CD4-positive, alpha-beta T cell treated with Interleukin-17A for 4 hours (primary cell): Measurements from ENCODE around the gene ARHGAP21.
A peak's percentile ranks its signal among the peaks of the same experiment; 100 is the strongest.
"Not testable (repeated sequence)": the region's sequence is repeated elsewhere in the genome, so short reads cannot be mapped to it uniquely, and the experiment has no call there.

Experiments used
- DNase-seq: peaks from one replicate; pipeline ENCODE4 v3.0.0-alpha.2; 2020; ENCODE audit warnings: mixed read lengths

ARHGAP21 gene

GRCh38 chr10:24723788-24724380 is at the start of gene ARHGAP21:
ARHGAP21 (minus strand) TSS chr10:24723887; CDS start chr10:24721899, 1,988 bp downstream.
- DNase-seq = peak; percentile 49

DNA sequence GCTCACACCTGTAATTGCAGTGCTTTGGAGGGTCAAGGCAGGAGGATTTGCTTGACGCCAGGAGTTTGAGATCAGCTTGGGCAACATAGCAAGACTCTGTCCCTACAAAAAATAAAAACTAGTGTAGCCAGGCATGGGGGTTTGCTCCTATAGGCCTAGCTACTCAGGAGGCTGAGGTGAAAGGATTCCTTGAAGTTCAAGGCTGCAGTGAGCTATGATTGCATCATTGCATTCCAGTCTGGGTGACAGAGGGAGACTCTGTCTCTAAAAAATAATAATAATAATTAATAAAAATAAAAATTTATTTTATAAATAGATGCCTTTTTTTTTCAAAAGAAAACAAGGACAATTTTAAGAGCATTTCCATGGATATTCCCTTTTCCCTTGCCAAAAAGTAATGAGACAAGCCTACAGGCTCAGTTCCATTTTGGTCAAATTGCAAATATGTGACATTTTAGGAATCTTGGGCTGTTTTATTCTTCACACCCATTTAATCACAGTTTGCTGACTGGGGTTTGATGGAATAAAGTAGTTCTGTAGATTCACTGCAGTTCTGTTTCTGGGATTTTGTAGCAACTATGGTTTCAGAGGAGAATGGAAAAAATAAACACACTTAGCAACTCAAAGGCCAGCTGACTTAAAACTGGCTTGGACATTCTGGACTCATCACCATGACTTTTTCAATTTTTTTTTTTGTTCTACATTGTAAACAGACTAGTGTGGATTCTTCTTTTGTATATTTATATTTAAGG is 48.4 kb upstream of the ARHGAP21 start:
- DNase-seq = no peak

DNA sequence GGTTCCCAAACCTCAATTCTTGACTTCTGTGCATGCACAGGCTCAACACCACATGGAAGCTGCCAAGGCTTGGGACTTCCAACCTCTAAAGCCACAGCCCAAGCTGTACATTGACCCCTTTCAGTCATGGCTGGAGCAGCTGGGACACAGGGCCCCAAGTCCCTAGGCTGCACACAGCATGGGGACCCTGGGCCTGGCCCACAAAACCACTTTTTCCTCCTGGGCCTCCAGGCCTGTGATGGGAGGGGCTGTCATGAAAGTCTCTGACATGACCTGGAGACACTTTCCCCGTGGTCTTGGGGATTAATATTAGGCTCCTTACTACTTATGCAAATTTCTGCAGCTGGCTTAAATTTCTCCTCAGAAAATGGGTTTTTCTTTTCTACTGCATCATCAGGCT is 41.3 kb upstream of the ARHGAP21 start:
- DNase-seq = not testable (repeated sequence)

DNA sequence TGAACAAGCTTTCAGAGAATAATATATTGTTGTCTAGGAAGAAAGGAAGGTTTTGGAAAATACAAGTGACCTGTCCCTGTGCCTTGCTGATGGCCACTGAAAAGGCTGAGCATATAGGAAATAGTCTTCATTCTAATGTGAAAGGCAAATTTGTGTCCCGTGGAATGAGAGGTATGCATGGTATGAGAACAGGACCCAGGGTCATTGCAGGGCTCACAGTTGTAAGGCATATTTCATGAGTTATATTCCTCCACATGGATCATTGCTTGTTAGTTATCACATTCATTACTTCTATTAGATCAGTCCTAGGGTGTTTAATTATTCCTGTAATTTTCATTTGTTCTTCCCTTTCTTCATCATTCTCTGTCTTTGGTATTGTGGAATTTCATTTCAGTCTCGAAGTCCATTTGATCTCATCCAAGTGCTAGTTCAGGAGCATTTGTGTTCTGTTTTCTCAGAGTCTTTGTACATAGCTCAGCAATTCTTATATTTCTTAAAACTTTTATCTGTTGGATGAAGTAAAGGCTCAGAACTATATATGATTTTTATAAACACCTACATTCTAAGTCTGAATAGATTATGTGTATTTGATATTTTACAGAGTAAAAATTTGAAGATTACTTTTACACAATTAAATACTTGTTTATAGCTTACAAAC is 39.4 kb upstream of the ARHGAP21 start:
- DNase-seq = no peak

DNA sequence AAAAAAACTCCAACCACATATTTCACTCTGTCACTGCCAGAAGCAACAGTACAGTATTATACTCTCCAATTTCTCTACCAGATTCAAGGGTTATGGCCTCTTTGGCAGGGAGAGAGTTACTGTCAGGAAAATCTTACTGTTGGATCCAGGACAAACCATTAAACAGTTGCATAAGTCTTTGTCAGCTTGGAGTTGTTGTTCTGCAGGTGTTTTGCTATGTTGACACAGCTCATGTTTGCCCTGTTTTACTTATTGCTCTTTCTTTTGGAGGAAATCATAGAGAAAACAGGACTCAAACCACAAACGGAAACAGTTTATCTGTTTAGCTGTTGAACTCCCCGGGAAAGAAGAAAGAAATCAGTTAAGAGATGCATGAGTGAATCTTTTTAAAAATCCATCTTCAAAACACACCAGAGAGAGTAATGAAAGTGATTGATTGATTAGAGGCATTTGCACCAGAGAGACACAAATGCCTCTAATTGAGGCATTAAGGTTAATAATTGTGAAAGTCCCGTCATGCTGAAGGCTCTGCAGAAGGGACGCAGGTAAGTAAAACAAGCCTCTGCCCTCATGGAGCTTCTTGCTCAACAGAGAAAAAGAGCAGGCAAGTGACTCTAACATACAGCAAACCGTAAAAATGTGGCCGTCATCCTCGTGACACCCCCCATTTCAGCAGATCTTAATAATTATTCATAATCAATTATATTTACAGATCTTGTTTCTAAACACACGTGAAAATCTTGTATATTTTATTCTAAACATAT is 38.7 kb upstream of the ARHGAP21 start:
- no peak for DNase-seq

DNA sequence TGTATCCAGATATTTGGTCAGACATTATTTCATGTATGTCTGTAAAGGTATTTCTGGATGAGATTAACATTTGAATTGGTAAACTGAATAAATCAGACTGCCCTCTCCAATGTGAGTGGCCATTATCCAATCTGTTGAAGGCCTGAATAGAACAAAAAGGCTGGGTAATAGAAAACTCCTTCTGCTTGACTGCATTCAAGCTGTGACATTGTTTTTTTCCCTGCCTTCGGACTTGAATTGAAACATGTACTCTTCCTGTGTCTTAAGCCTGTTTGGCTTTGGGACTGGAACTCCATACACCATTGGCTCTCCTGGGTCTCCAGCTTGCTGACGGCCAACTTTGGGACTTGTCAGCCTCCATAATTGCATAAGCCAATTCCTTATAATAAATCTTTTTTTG is 36.0 kb upstream of the ARHGAP21 start:
- DNase-seq = no peak

- DNase-seq = not testable (repeated sequence)
These were observed 34.6 kb upstream of the ARHGAP21 start for GRCh38 chr10:24758254-24758653.

DNA sequence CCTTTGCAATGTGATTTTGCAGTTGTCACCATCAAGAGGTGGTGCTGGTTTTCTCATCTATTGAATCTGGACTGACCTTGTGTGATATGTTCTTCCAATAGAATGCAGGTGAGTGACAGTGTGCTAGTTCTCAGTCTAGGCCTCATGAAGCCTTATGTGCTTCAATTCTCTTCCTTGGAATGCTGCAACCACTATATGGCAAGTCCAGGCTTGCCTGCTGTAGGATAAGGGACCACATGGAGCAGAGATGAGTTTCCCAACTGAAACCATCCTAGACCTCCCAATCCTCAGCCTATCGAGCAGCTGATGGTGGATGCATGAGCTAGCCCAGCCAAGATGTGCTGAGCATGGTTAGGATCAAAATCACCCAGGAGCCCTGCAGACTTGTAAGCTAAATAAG is 32.6 kb upstream of the ARHGAP21 start:
- DNase-seq = no peak

DNA sequence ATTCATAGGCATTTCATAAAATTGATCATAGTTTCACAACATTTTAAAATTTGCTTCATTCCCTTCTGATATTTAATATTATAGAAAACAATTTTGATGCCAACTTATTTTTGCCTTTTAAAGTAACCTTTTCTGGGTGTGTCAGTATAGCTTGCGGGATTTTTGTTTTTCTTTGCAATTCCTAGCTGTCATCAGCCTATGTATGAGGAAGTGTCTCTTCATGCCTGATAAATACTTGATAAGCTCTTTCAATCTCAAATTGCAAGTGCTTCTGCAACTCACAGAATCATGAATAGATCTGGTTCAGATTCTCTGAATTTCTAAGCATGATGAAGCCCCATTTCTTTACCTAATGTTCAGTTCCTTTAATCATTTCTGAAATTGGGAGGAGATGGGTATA is 28.0 kb upstream of the ARHGAP21 start:
- no peak for DNase-seq

GRCh38 chr10:24750695-24751094 is 27.0 kb upstream of the ARHGAP21 start:
- DNase-seq = no peak

DNA sequence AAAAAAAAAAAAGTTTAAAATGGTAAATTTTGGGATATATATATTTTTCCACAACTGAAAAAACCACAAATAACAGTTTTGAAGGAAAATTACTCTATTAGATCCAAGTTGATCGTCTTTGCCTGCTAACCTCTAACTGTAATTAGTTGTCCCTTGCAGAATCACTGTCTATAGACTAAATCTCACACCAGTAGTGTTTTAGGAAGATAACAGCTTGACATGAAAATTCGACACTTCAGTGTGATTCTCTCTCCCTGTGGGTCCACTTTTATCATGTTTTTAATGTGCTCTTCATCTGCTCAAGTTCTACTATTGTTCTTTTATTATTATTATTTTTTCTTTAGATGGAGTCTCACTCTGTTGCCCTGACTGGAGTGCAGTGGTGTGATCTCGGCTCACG is 24.5 kb upstream of the ARHGAP21 start:
- no peak for DNase-seq

DNA sequence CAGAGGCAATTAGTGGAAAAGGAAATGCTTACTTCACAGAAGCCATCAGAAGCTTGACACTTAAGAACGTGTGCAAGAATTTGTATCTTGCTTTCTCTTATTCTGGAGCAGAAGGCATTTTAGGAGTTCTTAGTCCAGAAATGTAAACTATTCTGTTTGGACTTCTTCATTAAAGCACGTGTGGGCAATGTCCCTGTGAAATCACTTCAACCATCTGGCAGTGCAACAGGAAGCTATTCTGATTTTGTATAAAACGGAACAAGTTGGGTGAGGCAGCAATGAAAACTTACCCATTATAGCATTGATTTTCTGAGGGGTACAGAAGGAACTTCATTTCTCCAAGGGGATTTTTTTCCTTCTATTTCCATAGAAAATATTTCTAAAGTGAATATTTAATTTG is 21.3 kb upstream of the ARHGAP21 start:
- DNase-seq = no peak

GRCh38 chr10:24740714-24741113 is 17.0 kb upstream of the ARHGAP21 start:
- no peak for DNase-seq

DNA sequence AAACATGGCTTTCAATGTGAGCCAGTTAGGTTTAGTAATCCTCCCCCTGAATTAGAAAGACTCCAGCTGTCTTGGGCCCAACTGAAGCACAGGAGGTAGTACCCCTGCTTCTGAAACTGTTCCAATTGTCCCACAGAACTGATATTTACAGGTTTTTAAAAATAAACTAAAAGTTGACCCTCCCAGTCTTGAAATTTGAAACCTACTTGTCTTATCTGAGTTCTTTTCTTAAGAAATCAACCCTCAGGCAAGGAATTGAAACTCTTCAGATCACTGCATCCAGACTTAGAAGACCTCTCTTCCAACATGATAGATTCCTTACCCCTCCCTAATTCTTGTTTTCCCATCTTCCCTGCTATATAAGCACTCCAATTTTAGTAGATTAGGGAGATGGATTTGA is 13.3 kb upstream of the ARHGAP21 start:
- DNase-seq = no peak

GRCh38 chr10:24731942-24732341 is 8.3 kb upstream of the ARHGAP21 start:
- DNase-seq = no peak

DNA sequence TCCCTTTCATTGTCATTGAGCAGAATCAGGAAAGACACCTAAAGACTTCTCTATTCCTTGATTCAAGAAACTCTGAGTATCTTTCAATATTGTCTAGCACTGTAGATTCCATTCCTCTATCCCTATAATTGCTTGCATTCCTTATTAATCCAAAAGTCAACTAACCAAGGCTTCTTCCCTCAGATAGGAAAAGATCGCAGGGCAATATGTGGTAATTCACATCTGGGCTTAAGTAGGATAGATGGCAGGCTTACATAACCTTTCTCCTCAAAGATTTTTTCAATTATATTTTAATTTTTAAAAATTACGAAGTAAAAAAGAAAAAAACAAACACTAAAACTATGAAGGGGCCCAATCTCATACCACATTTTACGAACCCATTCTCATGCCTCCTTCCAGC is 7.1 kb upstream of the ARHGAP21 start:
- DNase-seq = no peak

DNA sequence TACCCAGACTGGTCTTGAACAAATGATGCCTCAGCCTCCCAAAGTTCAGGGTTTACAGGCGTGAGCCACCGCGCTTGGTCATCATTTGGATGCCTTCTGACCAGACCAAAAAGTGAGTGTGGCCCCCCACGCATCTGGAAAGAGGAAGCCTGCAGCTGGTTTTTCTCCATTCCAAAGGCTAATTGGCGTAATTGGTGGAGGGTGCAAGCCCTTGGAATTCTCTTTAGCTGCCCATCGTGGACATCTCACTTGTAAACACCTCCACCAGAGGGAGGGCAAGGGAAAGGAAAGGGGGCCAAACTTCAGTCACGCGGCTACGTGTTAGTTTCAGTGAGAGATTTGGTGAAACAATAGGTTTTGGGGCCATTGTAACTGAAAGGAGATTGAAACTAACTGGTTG is 4.1 kb upstream of the ARHGAP21 start:
- peak; percentile 21 for DNase-seq

GRCh38 chr10:24726626-24727025 is 2.9 kb upstream of the ARHGAP21 start:
- no peak for DNase-seq

GRCh38 chr10:24726029-24726428 is 2.3 kb upstream of the ARHGAP21 start:
- DNase-seq = not testable (repeated sequence)

DNA sequence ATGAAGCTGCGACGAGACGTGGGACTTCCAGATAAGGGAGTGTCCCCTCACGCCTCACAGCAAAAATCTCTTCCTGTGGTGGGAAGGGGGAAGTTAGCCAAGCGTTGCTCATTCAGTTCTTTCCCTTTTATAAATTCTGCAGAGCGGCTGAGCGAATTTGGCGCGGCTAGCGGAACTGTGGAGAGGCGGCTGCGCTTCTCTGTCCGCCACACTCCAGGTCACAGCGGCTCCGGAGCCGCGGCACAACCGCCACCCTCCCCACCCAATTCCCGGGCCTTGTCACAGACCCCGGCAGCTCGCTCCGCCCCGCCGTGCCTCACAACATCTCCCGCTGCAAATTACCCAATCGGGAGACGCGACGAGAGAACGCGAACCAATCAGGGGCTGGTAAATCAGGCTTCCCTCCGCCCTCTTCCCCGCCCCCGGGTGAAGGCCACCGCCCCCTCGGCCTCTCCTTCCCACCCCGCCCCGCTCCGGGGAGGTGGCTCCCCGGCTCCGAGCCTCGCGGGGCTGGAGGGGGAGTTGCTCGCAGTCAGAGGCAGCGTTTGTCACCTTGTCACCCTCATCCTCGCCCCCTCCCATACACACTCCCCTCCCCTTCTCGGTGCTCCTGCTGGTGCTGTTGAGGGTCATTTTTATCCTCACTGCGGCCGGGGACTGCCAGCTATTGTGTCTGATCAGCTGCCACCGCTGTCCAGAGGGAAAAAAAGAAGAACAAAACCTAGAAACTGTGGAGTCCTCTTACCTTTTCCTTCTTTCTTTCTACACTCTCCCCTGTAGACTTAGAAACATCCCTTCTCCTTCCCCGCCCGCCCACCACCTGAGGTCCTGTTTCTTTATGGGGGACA is 918 bp upstream of the ARHGAP21 start:
- peak; percentile 98 for DNase-seq

DNA sequence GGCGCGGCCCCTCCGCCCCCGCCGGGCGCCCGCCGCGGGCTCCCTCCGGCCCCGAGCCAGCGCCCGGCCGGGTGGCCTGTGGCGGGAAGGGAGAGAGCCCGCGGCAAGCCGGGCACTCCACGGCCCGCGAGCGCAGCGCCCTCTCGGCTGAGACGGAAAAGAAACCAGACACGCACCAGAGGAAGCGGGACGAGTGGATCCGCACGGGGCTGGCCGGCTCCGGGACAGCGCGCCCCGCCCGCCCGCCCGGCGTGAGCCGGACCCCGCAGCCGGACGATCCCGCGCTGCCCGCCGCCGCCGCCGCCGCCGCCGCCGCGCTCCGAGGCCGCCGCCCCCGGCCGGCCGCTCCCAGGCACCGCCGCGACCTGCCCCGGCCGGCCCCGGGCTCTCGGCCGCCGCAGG is 300 bp downstream of the ARHGAP21 start:
- DNase-seq = peak; percentile 37

DNA sequence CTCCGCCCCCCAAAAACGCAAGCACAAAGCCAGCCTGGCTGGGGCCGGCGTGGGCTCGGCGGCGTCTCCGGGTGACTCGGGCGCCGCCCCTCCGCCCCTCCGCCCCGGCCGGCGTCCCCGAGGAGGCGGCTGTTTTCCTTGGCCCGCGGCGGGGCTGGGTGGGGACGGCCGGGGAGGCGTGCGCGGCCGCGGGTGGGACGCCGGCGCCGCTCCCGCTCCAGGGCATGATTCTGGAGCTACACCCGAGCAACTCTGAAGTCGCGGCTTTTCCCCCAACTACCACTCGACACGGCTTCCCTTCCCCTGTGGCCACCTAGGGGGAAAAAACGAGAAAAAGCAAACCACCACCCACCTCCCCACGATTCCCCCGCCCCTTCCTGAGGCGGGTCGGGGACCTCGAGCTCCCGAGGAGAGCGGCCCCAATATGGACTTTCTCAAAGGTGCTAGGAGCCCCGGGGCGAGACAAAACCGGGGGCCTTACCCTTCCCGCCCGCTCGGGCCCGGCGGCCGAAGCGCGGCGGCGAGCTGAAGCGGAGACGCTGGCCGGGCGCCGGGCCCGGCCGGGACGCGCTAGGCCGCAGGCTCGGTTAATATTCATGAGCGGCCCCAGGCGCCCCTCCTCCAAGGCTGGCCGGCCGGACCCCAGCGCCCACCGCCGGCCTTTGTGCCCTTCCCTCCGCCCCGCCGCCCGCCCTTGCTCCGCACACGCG is 856 bp downstream of the ARHGAP21 start:
- peak; percentile 66 for DNase-seq
